GM18861 (cell line): ENCODE data around the gene SLC15A1.

ENCODE experiments used
- ATAC-seq: cut with Tn5 transposase; IDR thresholded peaks from one replicate; pipeline ENCODE4 v1.9.1; 2021; ENCODE audit not compliant: unreplicated experiment

The SLC15A1 gene

DNA sequence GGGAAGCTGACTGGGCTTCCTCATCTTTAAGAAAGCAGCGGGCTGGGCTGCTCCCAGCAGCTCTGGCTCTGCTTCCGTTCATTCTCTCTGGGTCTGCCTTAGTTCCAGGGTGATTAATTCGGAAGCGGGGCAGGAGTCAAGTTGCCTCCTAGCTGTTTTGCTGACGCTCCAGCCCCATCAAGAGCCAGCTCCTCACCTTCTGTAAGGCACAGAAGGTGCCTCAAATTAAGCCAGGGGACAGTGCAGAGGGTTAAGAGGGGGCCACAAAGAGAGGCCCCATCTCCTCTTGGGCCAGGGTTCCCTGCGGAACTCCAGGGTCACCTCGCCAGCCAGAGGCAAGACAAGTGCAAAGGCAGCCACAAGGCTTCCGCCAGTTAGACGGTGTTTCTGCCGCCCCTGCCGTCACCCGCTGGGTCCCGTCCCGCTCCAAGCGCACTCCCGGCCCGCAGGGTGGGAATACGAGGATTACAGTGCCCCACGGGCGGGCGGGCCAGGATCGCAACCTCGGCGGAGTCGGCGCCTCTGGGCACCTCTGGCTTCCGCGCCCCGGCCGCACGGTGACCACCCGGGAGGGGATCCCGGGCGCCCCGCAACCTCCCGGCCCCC is 508 bp downstream of the SLC15A1 start:
- no peak for ATAC-seq

DNA sequence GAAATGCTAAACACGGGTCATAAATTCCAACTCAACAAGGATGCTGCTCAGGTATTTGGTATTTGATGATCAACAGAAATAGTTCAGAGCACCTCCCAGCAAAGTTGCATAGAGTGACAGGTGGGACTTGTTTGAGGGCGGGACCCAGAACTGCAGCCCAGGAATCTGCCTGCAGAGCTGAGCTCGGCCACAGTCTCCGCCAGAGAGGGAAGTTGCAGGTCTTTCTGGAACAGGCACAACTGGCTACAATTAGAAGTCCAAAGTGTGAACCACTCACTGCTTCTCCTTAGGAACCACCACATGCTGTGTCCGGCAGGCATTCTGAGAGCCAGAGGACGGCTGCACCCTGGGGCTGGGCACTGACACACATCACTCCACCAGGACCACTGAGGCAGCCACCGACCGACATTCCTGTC is 1.1 kb downstream of the SLC15A1 start:
- ATAC-seq, result no peak

DNA sequence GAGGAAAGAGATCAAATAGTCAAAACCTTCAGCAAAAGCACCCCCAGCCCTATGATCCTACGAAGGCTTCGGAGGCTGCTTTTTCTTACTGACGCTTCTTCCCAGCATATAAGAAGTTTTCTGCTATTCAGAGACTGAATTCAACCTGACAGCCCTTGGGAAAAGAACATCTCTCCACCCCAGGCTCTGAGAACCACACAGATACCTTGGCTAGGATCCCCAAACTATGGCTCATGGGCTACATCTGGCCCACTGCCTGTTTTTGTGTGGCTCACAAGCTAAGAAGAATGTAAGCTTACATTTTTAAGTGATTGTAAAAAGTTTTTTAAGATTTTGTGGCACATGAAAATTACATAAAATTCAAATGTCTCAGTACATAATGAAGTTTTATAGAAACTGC is 3.0 kb downstream of the SLC15A1 start:
- no peak for ATAC-seq

GRCh38 chr13:98746968-98747367 is 5.5 kb downstream of the SLC15A1 start:
- ATAC-seq, result no peak

GRCh38 chr13:98743377-98743776 is 9.1 kb downstream of the SLC15A1 start:
- no peak for ATAC-seq

- ATAC-seq, result no peak
Measured at GRCh38 chr13:98742961-98743360, 9.5 kb downstream of the SLC15A1 start.

- ATAC-seq, result no peak
Measured at GRCh38 chr13:98741741-98742435, 10.6 kb downstream of the SLC15A1 start.

DNA sequence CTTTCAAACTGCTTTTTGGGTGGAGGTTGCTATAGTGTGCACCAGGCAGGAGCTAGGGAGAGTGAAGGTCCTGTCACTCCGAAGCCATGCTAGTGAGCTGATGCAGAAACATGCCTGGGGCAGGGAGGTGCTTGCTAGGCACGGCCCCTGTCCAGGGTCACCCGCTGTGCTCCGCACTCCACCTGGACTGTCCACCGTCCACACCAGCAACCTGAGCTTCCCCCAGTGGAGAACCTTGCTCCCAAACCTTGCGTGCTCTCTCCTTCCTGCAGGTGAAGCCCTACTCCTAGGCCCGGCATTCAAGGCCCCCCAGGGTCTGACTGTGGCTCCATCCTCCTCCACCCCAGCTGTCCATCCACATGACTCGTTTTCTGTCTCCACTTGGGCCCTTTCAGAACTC is 12.3 kb downstream of the SLC15A1 start:
- ATAC-seq, result no peak

- ATAC-seq, result no peak
Measured at GRCh38 chr13:98738993-98739392, 13.5 kb downstream of the SLC15A1 start.

- ATAC-seq, result no peak
Measured at GRCh38 chr13:98738213-98738612, 14.3 kb downstream of the SLC15A1 start.

- no peak for ATAC-seq
Measured at GRCh38 chr13:98731925-98732324, 20.5 kb downstream of the SLC15A1 start.

DNA sequence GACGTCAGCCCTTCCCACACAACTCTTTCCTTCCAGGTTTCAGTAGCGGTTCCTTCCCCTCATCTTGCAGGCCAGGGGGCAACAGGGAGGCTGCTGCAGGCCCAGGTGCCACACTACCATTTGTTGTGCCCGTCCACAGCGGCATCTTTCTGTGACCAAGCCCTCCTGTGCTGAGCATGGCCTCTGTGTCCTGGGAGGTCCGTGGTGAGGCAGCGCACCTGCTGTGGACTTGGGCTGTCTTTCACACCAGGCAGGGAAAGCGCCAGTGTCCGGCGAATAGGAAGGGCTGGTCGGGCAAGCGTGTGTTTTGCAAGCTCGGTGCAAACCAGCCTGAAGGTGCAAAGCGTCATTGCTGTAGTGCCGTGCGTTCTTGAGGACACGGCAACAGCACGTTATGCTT is 21.4 kb downstream of the SLC15A1 start:
- no peak for ATAC-seq

DNA sequence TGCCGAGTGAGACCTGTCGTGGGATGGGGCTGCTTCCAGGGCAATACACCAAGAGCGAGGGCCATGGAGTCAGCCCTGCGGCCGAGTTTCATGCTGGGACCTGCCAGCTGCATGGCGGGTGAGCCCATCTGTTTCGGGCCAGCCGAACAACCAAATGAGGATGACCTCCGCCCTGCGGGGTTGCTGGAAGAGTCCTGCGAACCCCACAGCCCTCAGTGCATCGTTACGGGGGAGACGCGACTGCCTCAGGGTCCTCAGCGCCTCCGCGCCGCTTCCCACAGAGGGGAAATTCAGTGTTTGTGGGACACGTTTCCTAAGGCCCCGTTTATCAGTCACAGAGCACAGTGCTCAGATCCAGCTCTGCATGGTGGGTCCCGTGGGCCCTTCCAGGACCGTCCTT is 22.0 kb downstream of the SLC15A1 start:
- no peak for ATAC-seq

GRCh38 chr13:98729658-98730057 is 22.8 kb downstream of the SLC15A1 start:
- no peak for ATAC-seq

DNA sequence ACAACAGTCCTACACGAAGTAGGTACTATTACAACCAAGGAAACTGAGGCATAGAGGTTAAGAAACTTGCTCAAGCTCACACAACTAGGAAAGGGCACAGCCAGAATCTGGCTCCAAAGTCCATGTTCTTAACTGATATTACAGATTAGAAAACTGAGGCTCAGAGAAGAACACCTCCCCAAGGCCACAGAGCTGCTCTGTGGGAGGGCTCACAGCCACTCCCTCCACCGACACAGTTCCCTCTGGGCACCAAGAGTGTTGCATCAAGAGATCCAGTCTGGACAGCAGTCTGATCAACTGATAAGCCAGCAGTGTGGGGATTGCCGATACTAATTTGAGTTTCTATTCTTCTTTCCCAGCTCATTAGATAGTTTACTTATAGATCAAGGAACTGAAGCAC is 29.5 kb downstream of the SLC15A1 start:
- ATAC-seq, result no peak

DNA sequence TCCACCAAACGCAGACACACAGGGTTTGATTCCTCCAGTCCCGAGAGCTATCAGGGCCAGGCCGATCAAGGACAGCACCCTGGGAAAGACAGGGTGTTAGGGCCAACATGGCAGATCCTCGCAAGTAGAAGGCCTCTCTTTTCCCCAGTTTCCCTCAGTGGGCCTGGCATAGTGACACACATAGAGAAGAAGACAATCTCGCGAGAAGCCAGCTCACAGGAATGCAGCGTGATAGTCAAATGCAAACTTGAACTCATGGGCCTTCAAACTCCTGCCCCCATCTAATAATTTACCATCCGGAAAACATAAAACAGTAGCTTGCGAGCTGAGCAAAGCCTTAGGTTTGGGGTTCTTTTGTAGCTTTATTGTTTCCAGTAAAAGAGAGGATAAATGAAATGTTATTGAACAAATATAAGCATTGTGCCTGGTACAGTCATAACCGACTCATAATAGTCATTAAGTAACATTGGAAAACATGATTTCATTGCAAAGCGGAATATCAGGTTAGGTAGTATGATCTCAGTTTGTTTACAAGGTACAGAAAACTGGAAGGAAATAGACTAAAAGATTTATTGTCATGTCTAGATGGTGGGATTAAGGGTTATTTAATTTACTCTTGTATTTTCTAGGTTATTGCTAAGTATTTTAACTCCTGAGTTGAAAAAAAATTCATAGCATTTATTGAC is 30.5 kb downstream of the SLC15A1 start:
- ATAC-seq, result no peak

DNA sequence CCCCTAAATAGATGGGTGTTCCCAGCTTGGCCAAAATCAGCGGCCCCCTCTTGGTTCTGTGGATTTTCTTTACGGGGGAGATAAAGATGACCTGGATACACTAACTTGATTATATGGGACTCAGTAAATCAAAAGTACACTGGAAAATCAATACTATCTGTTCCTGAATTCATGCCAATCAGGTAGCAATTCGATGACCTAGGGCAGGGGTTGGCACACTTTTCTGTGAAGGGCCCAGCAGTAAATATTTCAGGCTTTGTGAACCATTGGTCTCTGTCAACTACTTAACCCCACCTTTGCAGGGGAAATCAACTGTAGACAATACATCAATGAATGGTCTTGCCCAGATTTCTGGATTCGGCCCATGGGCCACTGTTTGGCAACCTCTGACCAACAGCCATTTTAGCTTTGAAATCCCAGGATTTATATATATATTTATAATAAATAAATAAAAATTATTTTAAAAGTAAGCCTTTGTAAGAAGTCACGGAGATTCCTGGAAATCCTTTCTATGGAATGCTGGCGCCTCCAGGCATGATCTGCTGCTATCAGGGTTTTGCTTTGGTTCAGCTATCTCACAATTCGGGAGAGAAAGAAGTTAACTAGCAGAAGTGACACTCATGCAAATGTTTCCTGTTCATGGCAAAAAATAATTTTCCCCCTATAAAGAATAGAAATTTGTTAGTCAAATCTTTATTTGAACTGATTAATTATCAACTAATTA is 32.8 kb downstream of the SLC15A1 start:
- ATAC-seq, result no peak

GRCh38 chr13:98717891-98718290 is 34.6 kb downstream of the SLC15A1 start:
- ATAC-seq, result no peak

DNA sequence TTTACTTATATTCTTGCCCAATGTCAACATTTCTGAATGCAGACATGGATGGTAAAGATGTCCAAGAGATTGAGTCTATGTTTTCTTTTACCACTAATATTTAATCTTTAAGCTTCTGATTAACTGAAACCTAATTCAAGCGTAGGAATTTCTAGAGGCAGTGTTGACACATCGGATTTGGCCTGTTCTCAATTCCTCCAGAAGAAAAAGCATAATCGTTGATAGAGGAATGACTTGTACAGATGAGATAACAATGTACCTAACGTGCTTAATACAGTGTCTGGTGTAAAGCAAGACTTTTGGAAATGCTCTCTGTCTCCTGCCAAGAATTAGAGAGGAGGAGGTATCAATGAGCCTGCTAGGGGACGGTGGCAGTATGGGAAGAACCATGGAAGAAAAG is 35.2 kb downstream of the SLC15A1 start:
- no peak for ATAC-seq

- ATAC-seq, result no peak
Measured at GRCh38 chr13:98710521-98710920, 42.0 kb downstream of the SLC15A1 start.

DNA sequence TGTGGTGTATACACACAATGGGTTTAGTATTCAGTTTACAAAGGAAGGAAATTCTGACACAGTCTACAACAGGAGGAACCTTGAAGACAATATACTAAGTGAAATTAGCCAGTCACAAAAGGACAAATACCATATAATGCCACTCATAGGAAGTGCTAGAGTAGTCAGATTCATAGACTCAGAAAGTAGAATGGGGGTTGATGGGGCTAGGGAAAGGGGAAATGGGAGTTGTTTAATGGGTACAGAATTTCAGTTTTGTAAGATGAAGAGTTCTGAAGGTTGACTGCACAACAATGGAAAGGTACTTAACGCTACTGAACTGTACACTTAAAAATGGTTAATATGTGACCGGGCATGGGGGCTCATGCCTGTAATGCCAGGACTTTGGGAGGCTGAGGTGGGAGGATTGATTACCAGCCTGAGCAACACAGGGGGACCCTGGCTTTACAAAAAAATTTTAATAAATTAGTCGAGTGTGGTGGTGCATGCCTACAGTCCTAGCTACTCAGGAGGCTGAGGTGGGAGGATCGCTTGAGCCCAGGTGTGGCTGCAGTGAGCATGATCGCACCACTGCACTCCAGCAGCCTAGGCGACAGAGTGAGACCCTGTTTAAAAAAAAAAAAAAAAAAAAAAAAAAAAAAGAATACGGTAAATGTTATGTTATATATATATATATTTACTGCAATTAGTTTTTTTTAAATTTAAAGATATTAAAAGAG is 45.0 kb downstream of the SLC15A1 start:
- peak; percentile 64 for ATAC-seq
